ENCODE data around the gene NPAS3.

Gene NPAS3

GRCh38 chr14:33790996-33791395 is 852.3 kb downstream of the NPAS3 start:
- H3K4me1 Mint-ChIP-seq = peaks cover 12% of the 10 kb centered on the region
- DNase-seq (ENCODE audit: low spot score in 2 of 2) = no peak
- H3K27ac Mint-ChIP-seq (ENCODE audit: low read depth) = no peak overlapping the region
- no peaks in the 10 kb centered on the region for H3K36me3 Mint-ChIP-seq (ENCODE audit: insufficient read depth)
- peaks cover 21% of the 10 kb centered on the region for H3K27me3 Mint-ChIP-seq
- H3K9me3 Mint-ChIP-seq = no peaks in the 10 kb centered on the region
- H3K4me3 Mint-ChIP-seq = no peak overlapping the region
- ATAC-seq (replicated peaks; ENCODE audit: extremely low read depth, poor library complexity, severe bottlenecking) = no peak

GRCh38 chr14:33792009-33792719 is 853.5 kb downstream of the NPAS3 start:
- Mint-ChIP-seq H3K9me3 (no peaks in the 10 kb centered on the region), H3K27me3 (peaks cover 21% of the 10 kb centered on the region), H3K4me1 (peaks cover 12% of the 10 kb centered on the region), H3K27ac (ENCODE audit: low read depth) (no peak overlapping the region), H3K36me3 (ENCODE audit: insufficient read depth) (no peaks in the 10 kb centered on the region), H3K4me3 (peak overlapping the region; percentile 12)
- DNase-seq (ENCODE audit: low spot score in 2 of 2) (no peak), ATAC-seq (replicated peaks; ENCODE audit: extremely low read depth, poor library complexity, severe bottlenecking) (no peak)

GRCh38 chr14:33792720-33793368 is 854.2 kb downstream of the NPAS3 start:
- peak in 1 of 2 donors; percentile 34 for DNase-seq (ENCODE audit: low spot score in 2 of 2)
- ATAC-seq (replicated peaks; ENCODE audit: extremely low read depth, poor library complexity, severe bottlenecking) = no peak
- H3K27ac Mint-ChIP-seq (ENCODE audit: low read depth) = no peak overlapping the region
- H3K9me3 Mint-ChIP-seq = no peaks in the 10 kb centered on the region
- H3K4me1 Mint-ChIP-seq = peaks cover 12% of the 10 kb centered on the region
- H3K36me3 Mint-ChIP-seq (ENCODE audit: insufficient read depth) = no peaks in the 10 kb centered on the region
- H3K4me3 Mint-ChIP-seq = peak overlapping the region; percentile 12
- H3K27me3 Mint-ChIP-seq = peaks cover 21% of the 10 kb centered on the region

- DNase-seq (ENCODE audit: low spot score in 2 of 2) = no peak
- H3K9me3 Mint-ChIP-seq = no peaks in the 10 kb centered on the region
- peaks cover 25% of the 10 kb centered on the region for H3K27me3 Mint-ChIP-seq
- ATAC-seq (replicated peaks; ENCODE audit: extremely low read depth, poor library complexity, severe bottlenecking) = no peak
- no peak overlapping the region for H3K4me3 Mint-ChIP-seq
- H3K4me1 Mint-ChIP-seq = peaks cover 12% of the 10 kb centered on the region
- H3K36me3 Mint-ChIP-seq (ENCODE audit: insufficient read depth) = no peaks in the 10 kb centered on the region
- H3K27ac Mint-ChIP-seq (ENCODE audit: low read depth) = no peak overlapping the region
Measured at GRCh38 chr14:33793398-33794110, 854.9 kb downstream of the NPAS3 start.

GRCh38 chr14:33794791-33795305 is 856.2 kb downstream of the NPAS3 start:
- Mint-ChIP-seq H3K4me3 (no peak overlapping the region), H3K9me3 (no peaks in the 10 kb centered on the region), H3K27me3 (peaks cover 31% of the 10 kb centered on the region), H3K4me1 (peaks cover 12% of the 10 kb centered on the region), H3K27ac (ENCODE audit: low read depth) (no peak overlapping the region), H3K36me3 (ENCODE audit: insufficient read depth) (no peaks in the 10 kb centered on the region)
- DNase-seq (ENCODE audit: low spot score in 2 of 2) = no peak
- ATAC-seq (replicated peaks; ENCODE audit: extremely low read depth, poor library complexity, severe bottlenecking) = no peak

- ATAC-seq (replicated peaks; ENCODE audit: extremely low read depth, poor library complexity, severe bottlenecking) (no peak), DNase-seq (ENCODE audit: low spot score in 2 of 2) (no peak)
- Mint-ChIP-seq H3K36me3 (ENCODE audit: insufficient read depth) (no peaks in the 10 kb centered on the region), H3K27ac (ENCODE audit: low read depth) (no peak overlapping the region), H3K4me1 (peaks cover 12% of the 10 kb centered on the region), H3K9me3 (peaks cover 5% of the 10 kb centered on the region), H3K4me3 (no peak overlapping the region), H3K27me3 (peaks cover 33% of the 10 kb centered on the region)
Measured at GRCh38 chr14:33796356-33796755, 857.7 kb downstream of the NPAS3 start.

GRCh38 chr14:33799705-33800570 is 861.3 kb downstream of the NPAS3 start:
- no peaks in the 10 kb centered on the region for H3K4me1 Mint-ChIP-seq
- no peak overlapping the region for H3K4me3 Mint-ChIP-seq
- no peaks in the 10 kb centered on the region for H3K36me3 Mint-ChIP-seq (ENCODE audit: insufficient read depth)
- ATAC-seq (replicated peaks; ENCODE audit: extremely low read depth, poor library complexity, severe bottlenecking) (no peak), DNase-seq (ENCODE audit: low spot score in 2 of 2) (no peak)
- peaks cover 21% of the 10 kb centered on the region for H3K27me3 Mint-ChIP-seq
- H3K9me3 Mint-ChIP-seq = peaks cover 6% of the 10 kb centered on the region
- no peak overlapping the region for H3K27ac Mint-ChIP-seq (ENCODE audit: low read depth)

- Mint-ChIP-seq H3K27me3 (peaks cover 21% of the 10 kb centered on the region), H3K36me3 (ENCODE audit: insufficient read depth) (no peaks in the 10 kb centered on the region), H3K27ac (ENCODE audit: low read depth) (no peak overlapping the region), H3K4me1 (no peaks in the 10 kb centered on the region), H3K9me3 (peaks cover 6% of the 10 kb centered on the region), H3K4me3 (no peak overlapping the region)
- DNase-seq (ENCODE audit: low spot score in 2 of 2) = no peak
- ATAC-seq (replicated peaks; ENCODE audit: extremely low read depth, poor library complexity, severe bottlenecking) = no peak
Measured at GRCh38 chr14:33800735-33801163, 862.1 kb downstream of the NPAS3 start.

- Mint-ChIP-seq H3K9me3 (peaks cover 6% of the 10 kb centered on the region), H3K36me3 (ENCODE audit: insufficient read depth) (no peaks in the 10 kb centered on the region), H3K27ac (ENCODE audit: low read depth) (no peak overlapping the region), H3K27me3 (peaks cover 21% of the 10 kb centered on the region), H3K4me3 (no peak overlapping the region), H3K4me1 (no peaks in the 10 kb centered on the region)
- no peak for ATAC-seq (replicated peaks; ENCODE audit: extremely low read depth, poor library complexity, severe bottlenecking)
- DNase-seq (ENCODE audit: low spot score in 2 of 2) = no peak
Measured at GRCh38 chr14:33802737-33803136, 864.1 kb downstream of the NPAS3 start.

GRCh38 chr14:33805593-33805992 is 866.9 kb downstream of the NPAS3 start:
- no peak for DNase-seq (ENCODE audit: low spot score in 2 of 2)
- Mint-ChIP-seq H3K27me3 (peaks cover 11% of the 10 kb centered on the region), H3K4me1 (no peaks in the 10 kb centered on the region), H3K4me3 (no peak overlapping the region), H3K27ac (ENCODE audit: low read depth) (no peak overlapping the region), H3K9me3 (peaks cover 11% of the 10 kb centered on the region), H3K36me3 (ENCODE audit: insufficient read depth) (no peaks in the 10 kb centered on the region)
- ATAC-seq (replicated peaks; ENCODE audit: extremely low read depth, poor library complexity, severe bottlenecking) = no peak

GRCh38 chr14:33806905-33807304 is 868.2 kb downstream of the NPAS3 start:
- Mint-ChIP-seq H3K4me3 (no peak overlapping the region), H3K4me1 (no peaks in the 10 kb centered on the region), H3K27ac (ENCODE audit: low read depth) (no peak overlapping the region), H3K9me3 (peaks cover 5% of the 10 kb centered on the region), H3K36me3 (ENCODE audit: insufficient read depth) (no peaks in the 10 kb centered on the region), H3K27me3 (no peaks in the 10 kb centered on the region)
- ATAC-seq (replicated peaks; ENCODE audit: extremely low read depth, poor library complexity, severe bottlenecking) (no peak), DNase-seq (ENCODE audit: low spot score in 2 of 2) (no peak)

- no peaks in the 10 kb centered on the region for H3K4me1 Mint-ChIP-seq
- no peaks in the 10 kb centered on the region for H3K27me3 Mint-ChIP-seq
- DNase-seq (ENCODE audit: low spot score in 2 of 2) (no peak), ATAC-seq (replicated peaks; ENCODE audit: extremely low read depth, poor library complexity, severe bottlenecking) (no peak)
- peaks cover 5% of the 10 kb centered on the region for H3K9me3 Mint-ChIP-seq
- no peak overlapping the region for H3K27ac Mint-ChIP-seq (ENCODE audit: low read depth)
- no peaks in the 10 kb centered on the region for H3K36me3 Mint-ChIP-seq (ENCODE audit: insufficient read depth)
- H3K4me3 Mint-ChIP-seq = no peak overlapping the region
Measured at GRCh38 chr14:33808187-33808586, 869.5 kb downstream of the NPAS3 start.

Measured in central memory CD8-positive, alpha-beta T cell (primary cell).